ENCODE measurements around the gene RIMKLB.
"Not testable (repeated sequence)": the region's sequence is repeated elsewhere in the genome, so short reads cannot be mapped to it uniquely, and the experiment has no call there.

The RIMKLB gene

GRCh38 chr12:8695116-8695515 lies 2.7 kb upstream of the RIMKLB start:
- no peak for DNase-seq

DNA sequence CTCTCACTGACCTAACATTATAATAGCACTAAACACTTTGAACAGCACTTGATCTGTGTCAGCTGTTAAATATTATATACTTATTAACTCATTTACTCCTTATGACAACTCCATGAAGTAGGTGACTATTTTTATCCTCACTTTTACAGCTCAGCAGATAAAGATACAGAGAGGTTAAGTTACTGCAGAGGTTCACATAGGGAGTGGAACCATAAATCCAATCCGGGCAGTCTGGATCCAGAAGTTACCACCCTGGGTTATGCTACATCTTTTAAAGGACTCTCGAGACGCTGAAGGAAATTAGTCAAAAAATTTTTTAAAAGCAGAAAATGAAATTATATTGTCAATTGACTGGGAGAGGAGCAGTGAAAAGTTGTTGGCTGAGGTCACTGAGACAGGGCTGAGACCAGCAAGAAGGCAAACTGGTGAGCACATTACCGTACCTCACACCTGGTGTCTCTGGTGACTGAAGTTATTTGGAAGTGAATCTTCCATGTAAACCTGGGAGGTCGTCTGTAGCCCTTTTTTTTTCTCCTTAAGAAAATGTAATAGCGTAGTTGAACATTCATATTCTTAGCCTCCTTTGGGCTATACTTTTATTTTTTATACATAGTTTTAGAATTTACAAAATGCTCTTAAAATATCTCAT lies 1.2 kb upstream of the RIMKLB start:
- no peak for DNase-seq

DNA sequence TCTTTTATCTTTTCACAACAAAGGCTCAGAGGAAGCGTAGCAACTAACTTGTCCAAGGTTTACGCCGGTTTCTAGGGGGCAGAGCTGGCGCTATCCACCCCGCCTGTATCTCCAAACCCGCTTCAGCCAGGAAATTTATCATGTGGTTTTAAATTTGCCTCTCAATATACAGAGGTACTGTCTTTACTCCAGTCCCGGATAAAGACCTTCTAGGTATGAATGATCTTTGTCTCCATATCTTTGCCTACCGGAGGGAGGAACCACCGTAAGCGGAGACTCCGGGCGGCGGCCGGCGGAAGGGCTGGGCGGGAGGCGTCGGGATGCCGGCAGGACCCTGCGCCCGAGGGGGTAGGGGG lies 693 bp upstream of the RIMKLB start:
- no peak for DNase-seq

DNA sequence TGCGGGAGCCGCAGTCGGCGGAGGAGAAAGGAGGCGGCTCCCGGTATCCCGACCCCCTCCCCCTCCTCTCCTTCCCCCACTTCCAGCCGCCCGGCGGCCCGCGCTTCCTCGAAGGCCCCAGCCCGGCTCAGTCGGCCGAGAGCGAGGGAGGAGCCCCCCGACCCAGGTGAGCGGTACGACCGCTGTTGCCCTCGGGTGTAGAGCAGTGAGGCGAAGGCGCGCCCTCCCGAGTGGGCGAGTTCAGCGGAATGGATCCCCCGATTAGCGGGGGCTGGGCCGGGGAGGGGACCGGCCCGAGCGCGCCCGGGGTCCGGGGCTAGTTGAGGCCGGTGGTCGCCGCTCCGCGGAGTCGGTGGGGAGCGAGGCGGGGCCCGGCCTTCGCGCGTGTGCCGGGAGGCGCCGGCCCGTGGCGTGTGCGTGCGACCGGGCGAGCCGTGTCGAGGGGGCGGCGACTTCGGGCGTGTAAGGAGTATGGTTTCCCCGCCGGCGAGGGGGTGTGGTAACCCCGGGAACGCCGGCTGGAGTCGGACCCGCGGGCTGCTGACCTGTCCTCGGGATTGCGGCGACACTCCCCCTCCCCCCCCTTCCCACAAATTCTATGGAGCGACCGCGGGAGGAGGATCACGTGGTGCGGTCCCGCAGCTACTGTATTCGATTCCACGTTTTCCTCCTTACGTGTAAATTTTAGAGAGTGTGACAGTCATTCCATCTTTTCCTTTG lies 501 bp downstream of the RIMKLB start:
- DNase-seq: no peak

DNA sequence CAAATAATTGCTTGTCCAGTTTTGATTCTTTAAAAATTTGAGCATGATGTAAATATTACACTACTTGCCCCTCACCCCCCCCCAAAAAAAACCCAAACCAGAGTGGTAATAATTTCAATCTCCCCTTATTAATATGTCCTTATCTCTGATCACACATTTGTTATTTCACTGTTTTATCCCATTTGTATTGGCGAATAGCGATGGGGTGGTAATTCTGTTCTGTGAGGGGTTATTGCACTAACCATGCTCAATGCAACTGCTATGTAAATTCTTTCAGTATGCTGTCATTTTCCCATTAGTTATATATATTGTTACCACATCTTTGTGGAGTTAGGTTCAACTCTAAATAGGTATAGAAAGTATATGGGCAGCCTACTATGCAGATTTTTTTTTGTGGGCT lies 1.1 kb downstream of the RIMKLB start:
- no peak for DNase-seq

DNA sequence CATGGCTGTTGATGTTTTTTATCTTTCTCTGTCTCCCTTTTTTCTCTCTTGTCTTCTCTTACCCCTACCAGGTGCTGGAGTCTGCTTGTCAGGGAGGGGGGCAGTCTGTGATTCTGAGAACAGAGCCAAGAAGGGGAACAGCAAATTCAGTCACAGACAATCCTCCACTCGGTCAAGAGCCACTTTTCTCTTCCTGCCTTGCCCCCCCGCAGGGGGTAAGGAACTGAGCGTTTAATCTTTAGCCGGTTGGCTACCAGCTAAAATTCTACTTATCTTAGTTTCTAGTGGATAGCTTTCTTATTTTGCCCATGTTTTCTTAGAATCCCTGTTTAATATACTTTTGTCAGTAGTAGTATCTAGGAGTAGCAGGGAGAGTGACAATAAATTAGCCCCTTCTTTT lies 1.9 kb downstream of the RIMKLB start:
- DNase-seq: no peak

- DNase-seq: no peak
These were observed 3.4 kb downstream of the RIMKLB start for GRCh38 chr12:8701046-8701660.

DNA sequence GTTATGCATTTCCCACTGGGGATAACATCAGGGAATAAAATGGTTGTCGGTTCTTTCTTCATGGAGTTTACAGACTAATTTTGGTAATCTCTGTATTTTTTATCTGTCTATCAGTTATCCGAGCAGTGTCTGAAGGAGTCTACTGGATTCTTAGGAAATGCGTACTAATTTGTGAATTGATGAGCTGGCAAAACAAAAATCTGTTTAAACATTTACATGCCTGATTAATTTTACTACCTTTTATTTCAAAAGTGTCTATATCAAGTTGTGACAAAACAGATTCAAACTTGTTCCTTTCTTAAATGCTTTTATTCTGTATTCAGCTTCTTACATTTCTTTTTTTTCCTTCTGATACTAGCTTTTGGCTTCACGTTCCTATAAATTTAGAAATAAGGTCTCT lies 4.4 kb downstream of the RIMKLB start:
- no peak for DNase-seq

DNA sequence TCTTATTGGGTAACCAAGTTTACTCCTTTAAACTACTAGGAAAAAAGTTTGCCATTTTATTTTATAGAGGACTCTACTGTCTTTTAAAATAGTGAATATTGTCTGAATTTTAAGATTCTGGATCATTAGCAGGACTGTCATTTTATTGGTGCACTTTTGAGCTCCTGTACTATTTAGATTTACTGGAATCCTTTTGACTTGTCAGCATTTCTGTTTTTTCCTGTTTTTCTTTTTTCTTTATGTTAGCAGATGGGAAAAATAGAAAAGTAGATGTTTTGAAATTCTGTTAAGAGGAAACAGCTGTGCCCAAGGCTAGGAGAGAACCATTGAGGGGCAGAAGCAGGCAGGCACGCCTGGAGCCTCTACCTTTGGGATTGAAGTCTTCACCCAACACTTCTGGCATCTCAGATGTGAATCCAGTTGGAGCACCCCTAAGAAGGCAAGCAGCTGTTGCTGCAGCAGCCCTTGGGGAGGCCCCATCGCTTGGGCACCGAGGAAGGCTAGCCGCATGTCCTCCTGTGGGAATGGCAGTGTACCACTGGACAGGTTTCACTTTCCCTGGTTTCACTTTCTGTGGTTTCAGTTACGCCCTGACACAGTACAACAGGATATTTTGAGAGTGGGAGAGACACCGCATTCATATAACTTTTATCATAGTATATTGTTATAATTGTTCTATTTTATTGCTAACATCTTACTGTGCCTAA lies 11.5 kb downstream of the RIMKLB start:
- DNase-seq: no peak

- no peak for DNase-seq
These were observed 14.8 kb downstream of the RIMKLB start for GRCh38 chr12:8712572-8712971.

GRCh38 chr12:8722286-8722800 lies 24.6 kb downstream of the RIMKLB start:
- no peak for DNase-seq

DNA sequence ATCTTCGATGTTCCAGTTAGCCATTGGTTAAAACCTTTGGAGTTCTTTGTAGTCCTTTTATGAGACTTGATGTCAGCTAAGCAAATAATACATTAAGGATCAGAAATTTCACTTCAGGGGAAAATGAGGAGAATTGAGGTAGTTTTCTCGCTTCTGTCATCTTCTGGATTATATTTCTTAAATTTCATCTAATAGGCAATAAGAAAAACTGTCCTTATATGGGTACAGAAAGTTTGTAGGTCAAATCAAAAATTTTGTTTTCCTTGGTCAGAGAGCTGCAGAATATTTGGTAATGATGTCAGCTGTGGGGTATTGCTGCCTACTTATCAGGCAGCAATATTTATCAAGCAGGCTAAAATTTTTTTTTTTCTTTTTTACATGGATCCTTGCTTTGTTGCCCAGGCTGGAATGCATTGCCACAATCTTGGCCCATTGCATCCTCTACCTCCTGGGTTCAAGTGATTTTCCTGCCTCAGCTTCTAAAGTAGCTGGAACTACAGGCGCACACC lies 37.1 kb downstream of the RIMKLB start:
- DNase-seq: no peak

GRCh38 chr12:8742501-8742900 lies 44.7 kb downstream of the RIMKLB start:
- DNase-seq: no peak

- DNase-seq: not testable (repeated sequence)
These were observed 45.3 kb downstream of the RIMKLB start for GRCh38 chr12:8743121-8743520.

GRCh38 chr12:8745631-8746030 lies 47.8 kb downstream of the RIMKLB start:
- not testable (repeated sequence) for DNase-seq

DNA sequence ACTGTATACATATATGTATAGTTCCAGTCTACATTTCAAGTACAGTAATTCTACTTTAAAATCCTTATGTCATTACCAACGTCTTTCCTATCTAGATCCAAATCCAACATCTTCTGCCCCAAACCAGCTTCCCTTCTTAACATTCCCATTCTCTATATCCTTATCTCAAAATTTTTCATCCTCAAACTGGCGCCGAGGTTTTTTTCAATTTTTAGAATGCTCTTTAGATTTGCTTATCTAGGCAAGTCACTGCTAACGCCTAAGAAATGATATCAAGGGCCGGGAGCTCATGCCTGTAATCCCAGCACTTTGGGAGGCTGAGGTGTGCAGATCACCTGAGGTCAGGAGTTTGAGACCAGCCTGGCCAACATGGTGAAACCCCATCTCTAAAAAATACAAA lies 48.3 kb downstream of the RIMKLB start:
- DNase-seq: no peak

DNA sequence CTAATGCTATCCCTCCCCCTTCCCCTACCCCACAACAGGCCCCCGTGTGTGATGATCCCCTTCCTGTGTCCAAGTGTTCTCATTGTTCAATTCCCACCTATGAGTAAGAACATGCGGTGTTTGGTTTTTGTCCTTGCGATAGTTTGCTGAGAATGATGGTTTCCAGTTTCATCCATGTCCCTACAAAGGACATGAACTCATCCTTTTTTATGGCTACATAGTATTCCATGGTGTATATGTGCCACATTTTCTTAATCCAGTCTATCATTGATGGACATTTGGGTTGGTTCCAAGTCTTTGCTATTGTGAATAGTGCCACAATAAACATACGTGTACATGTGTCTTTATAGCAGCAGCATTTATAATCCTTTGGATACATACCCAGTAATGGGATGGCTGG lies 62.3 kb downstream of the RIMKLB start:
- not testable (repeated sequence) for DNase-seq

DNA sequence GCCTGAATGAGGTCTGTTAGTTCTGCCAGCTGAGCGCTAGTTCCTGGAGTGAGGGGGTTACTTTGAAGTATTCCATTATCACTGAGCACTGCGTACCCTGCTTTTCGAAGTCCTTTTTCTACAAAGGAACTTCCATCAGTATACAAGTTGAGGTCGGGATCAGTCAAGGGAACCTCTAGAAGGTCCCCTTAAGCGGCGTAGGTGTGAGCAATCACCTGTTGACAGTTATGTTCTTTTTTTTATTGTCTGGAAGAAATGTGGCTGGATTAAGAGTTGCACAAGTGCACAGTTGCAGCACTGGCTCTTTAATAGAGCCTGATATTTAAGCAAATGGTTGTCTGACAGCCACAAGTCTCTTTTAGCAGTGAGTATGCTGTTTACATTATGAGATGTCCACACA lies 64.9 kb downstream of the RIMKLB start:
- DNase-seq: not testable (repeated sequence)

- not testable (repeated sequence) for DNase-seq
These were observed 68.3 kb downstream of the RIMKLB start for GRCh38 chr12:8766121-8766520.

- no peak for DNase-seq
These were observed 72.7 kb downstream of the RIMKLB start for GRCh38 chr12:8770499-8770898.

- DNase-seq: no peak
These were observed 73.3 kb downstream of the RIMKLB start for GRCh38 chr12:8771072-8771471.

DNA sequence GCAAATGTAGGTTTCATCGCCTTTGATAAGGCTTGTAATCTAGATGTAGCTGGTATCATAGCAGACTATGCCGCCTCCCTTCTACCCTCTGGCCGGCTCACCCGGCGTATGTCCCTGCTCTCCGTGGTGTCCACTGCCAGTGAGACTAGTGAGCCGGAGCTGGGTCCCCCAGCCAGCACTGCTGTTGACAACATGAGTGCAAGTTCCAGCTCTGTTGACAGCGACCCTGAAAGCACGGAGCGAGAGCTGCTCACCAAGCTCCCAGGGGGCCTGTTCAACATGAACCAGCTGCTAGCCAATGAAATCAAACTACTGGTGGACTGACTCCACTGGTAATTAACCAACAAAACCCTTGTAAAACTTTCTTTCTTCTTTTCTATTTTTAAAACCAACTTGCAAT lies 75.7 kb downstream of the RIMKLB start:
- no peak for DNase-seq

DNA sequence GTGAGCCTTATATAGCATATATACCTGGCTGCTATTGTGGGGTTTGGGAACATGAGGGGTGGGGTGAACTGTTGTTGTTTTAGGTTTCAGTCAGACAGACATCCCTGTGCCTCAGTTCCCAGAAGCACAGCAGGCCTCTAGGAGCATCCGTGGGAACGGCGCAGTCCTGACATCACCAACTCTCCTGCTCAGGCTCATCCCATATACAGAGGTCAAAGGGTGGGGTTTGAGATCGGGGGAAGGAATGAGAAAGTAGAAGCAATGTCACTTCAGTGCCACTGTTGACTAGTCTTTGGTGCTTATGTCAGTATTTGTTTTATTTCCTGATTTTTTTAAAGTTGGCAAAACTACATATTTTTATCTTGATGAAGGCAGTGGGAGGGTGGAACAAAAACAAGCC lies 81.5 kb downstream of the RIMKLB start:
- DNase-seq: no peak
